K562 (cell line): ENCODE data around the gene MACROD2. TPM values are rescaled to one million over a fixed set of nuclear protein-coding genes. Genes with fewer than 3 reads are reported as not detected.

Source experiments
- BHLHE40 ChIP-seq: IDR thresholded peaks from 2 replicates; pipeline ENCODE4 v1.6.1; 2011; ENCODE audit warnings: low read length, improper control_type of control experiment
- CHD4 ChIP-seq: fragments of 200-600 bp; sonication (generic); IDR thresholded peaks from 3 replicates; pipeline ENCODE4 v1.6.1; 2012; ENCODE audit warnings: low read depth, mild to moderate bottlenecking, mixed read lengths, low read length, inconsistent platforms; ENCODE audit not compliant: insufficient read depth, insufficient replicate concordance, poor library complexity, severe bottlenecking
- KAT7 ChIP-seq: sonication (generic); formaldehyde crosslinking; IDR thresholded peaks from 2 replicates; pipeline ENCODE4 v1.8.0; 2022; ENCODE audit warnings: missing genetic modification reagents, mild to moderate bottlenecking, borderline replicate concordance
- KDM1A ChIP-seq, 2 experiments: fragments of 450-650 bp; IDR thresholded peaks; 2 replicates each; pipeline ENCODE4 v1.6.1; 2016; ENCODE audit warnings: mild to moderate bottlenecking in 2 of 2
- LEF1 ChIP-seq: fragments of 450-650 bp; IDR thresholded peaks from 2 replicates; pipeline ENCODE4 v1.6.1; 2016; ENCODE audit warnings: mild to moderate bottlenecking
- MAZ ChIP-seq, 2 experiments: fragments of 450-650 bp in 1 of 2; sonication (generic) in 1 of 2; formaldehyde crosslinking; IDR thresholded peaks in 1 of 2; conservative IDR thresholded peaks in 1 of 2; 2 replicates each; pipeline versions ENCODE4 v1.4.0 to v1.5.0; 2020; ENCODE audit warnings: mild to moderate bottlenecking in 1 of 2, missing genetic modification reagents in 1 of 2
- NBN ChIP-seq: fragments of 450-650 bp; IDR thresholded peaks from 2 replicates; pipeline ENCODE4 v1.6.1; 2016; ENCODE audit warnings: low read depth, mild to moderate bottlenecking
- ZNF699 ChIP-seq: fragments of 250-450 bp; sonication (Bioruptor Pico); IDR thresholded peaks from 2 replicates; pipeline ENCODE4 v1.8.0; 2021; ENCODE audit warnings: mild to moderate bottlenecking, moderate library complexity; ENCODE audit not compliant: insufficient replicate concordance
- polyA plus RNA-seq, 8 experiments: library from polyadenylated mRNA; depleted of rRNA in 4 of 8; stranded (reverse) in 5 of 8; unstranded in 3 of 8; fragments of >200 nt; fragmentation: Nextera tagmentation in 2 of 8; fragmentation: Illumina TruSeq in 1 of 8; extraction: Ambion mirVana in 2 of 8; extraction: Trizol in 1 of 8; gene quantifications; 2 replicates each; pipeline versions ENCODE4 v1.2.1 to v1.2.3, GENCODE V29; 2011 to 2014; ENCODE audit warnings: inconsistent platforms in 1 of 8, missing spikeins in 1 of 8
- total RNA-seq, 7 experiments: library from RNA; depleted of rRNA in 6 of 7; stranded (reverse); fragments of >200 nt in 6 of 7; fragmentation: Illumina TruSeq in 2 of 7; extraction: Trizol in 2 of 7; gene quantifications; 2 replicates each; pipeline versions ENCODE4 v1.2.1 to v1.2.3, GENCODE V29; 2011 to 2021; ENCODE audit warnings: low replicate concordance in 1 of 7
- TF ChIP-seq, protein P1 (sequence below): fragments of 250-450 bp; sonication (Bioruptor Pico); IDR thresholded peaks from 2 replicates; pipeline ENCODE4 v1.8.0; 2022; ENCODE audit warnings: inconsistent platforms, mild to moderate bottlenecking, moderate library complexity, borderline replicate concordance
- TF ChIP-seq, protein P2 (sequence below): fragments of 450-650 bp; formaldehyde crosslinking; IDR thresholded peaks from 2 replicates; pipeline ENCODE4 v1.4.0; 2020; ENCODE audit warnings: mild to moderate bottlenecking, moderate library complexity

MACROD2 gene
- total and polyA plus RNA-seq, 9 of the 15 experiments (the other 6 are each of a cell fraction or from before 2014, with no cell fraction given) = not detected

DNA sequence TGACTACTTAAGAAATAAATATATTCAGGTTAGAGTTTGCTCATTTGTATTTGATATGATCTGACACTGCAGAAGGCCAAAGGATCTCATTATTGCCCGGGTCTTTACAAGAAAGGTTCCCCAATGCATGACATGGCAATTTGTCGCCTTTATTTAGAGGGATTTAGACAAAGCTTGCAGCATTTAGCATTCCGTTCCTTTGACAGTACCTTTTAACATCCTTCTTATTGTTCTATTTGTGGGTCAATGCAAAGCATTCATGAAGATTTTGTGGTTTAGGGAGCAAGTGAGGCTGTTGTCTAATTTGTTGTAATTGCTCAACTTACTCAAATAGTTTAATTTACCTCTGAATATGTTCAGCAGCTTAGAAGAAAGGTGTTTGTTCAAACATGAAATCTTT, 572.9 kb downstream of the MACROD2 start (continued):
- no peak for TF ChIP-seq NBN
- TF ChIP-seq, protein P1, sequence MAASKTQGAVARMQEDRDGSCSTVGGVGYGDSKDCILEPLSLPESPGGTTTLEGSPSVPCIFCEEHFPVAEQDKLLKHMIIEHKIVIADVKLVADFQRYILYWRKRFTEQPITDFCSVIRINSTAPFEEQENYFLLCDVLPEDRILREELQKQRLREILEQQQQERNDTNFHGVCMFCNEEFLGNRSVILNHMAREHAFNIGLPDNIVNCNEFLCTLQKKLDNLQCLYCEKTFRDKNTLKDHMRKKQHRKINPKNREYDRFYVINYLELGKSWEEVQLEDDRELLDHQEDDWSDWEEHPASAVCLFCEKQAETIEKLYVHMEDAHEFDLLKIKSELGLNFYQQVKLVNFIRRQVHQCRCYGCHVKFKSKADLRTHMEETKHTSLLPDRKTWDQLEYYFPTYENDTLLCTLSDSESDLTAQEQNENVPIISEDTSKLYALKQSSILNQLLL (CRISPR knock-in tag) = no peak
- no peak for TF ChIP-seq CHD4
- TF ChIP-seq MAZ (CRISPR knock-in tag; conservative IDR thresholded peaks at IDR 0.05 in 1 of 2, IDR thresholded peaks at IDR 0.05 in 1 of 2) = no peak
- TF ChIP-seq LEF1 = no peak
- TF ChIP-seq, protein P2, sequence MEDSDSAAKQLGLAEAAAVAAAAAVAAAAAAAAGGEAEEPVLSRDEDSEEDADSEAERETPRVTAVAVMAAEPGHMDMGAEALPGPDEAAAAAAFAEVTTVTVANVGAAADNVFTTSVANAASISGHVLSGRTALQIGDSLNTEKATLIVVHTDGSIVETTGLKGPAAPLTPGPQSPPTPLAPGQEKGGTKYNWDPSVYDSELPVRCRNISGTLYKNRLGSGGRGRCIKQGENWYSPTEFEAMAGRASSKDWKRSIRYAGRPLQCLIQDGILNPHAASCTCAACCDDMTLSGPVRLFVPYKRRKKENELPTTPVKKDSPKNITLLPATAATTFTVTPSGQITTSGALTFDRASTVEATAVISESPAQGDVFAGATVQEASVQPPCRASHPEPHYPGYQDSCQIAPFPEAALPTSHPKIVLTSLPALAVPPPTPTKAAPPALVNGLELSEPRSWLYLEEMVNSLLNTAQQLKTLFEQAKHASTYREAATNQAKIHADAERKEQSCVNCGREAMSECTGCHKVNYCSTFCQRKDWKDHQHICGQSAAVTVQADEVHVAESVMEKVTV (CRISPR knock-in tag) = no peak
- no peak for TF ChIP-seq ZNF699 (CRISPR knock-in tag)
- no peak for TF ChIP-seq KAT7 (CRISPR knock-in tag)
- no peak for TF ChIP-seq BHLHE40
- no peak for TF ChIP-seq KDM1A (IDR thresholded peaks at IDR 0.05)
